Esophagus muscularis mucosa (tissue), 4 donors: ENCODE data around the gene MNT. TPM values are rescaled to one million over a fixed set of nuclear protein-coding genes. Genes with fewer than 3 reads are reported as not detected.
A peak's percentile ranks its signal among the peaks of the same experiment; 100 is the strongest.

Experiments
- DNase-seq: peaks from one replicate; pipeline ENCODE4 v3.0.0-alpha.2; 2017; ENCODE audit errors: extremely low spot score
- H3K27ac ChIP-seq, 4 donors: fragments of 200-600 bp; sonication (generic); replicated peaks in 1 of 4; 1 replicate in 3 of 4; 2 replicates in 1 of 4; pipeline ENCODE4 v1.5.1; 2016 to 2019; ENCODE audit warnings: mild to moderate bottlenecking in 1 of 4
- H3K27me3 ChIP-seq, 4 donors: fragments of 200-600 bp; sonication (generic); one replicate each; pipeline versions ENCODE4 v1.5.1 to v1.6.0; 2016 to 2019
- H3K36me3 ChIP-seq, 4 donors: fragments of 200-600 bp; sonication (generic); one replicate each; pipeline ENCODE4 v1.5.1; 2016 to 2019
- H3K4me1 ChIP-seq, 4 donors: fragments of 200-600 bp; sonication (generic); one replicate each; pipeline ENCODE4 v1.5.1; 2016 to 2019
- H3K4me3 ChIP-seq, 4 donors: fragments of 200-600 bp; sonication (generic); 1 replicate in 2 of 4; 2 replicates in 2 of 4; pipeline ENCODE4 v1.5.1; 2016 to 2019; ENCODE audit warnings: mild to moderate bottlenecking in 4 of 4, moderate library complexity in 1 of 4
- H3K9me3 ChIP-seq, 4 donors: fragments of 200-600 bp; sonication (generic); 1 replicate in 3 of 4; 2 replicates in 1 of 4; pipeline ENCODE4 v1.5.1; 2016 to 2019
- EP300 ChIP-seq: sonication (generic); formaldehyde crosslinking; IDR thresholded peaks from one replicate; pipeline ENCODE4 v1.6.1; 2017; ENCODE audit warnings: antibody characterized with exemption
- POLR2A ChIP-seq: fragments of 450-650 bp; IDR thresholded peaks from one replicate; pipeline ENCODE4 v1.6.1; 2017; ENCODE audit warnings: antibody characterized with exemption, moderate library complexity, mild to moderate bottlenecking, low read depth
- POLR2AphosphoS5 ChIP-seq, 2 donors: sonication (generic); formaldehyde crosslinking; IDR thresholded peaks; one replicate each; pipeline ENCODE4 v1.6.1; 2017; ENCODE audit warnings: antibody characterized with exemption in 2 of 2
- WGBS: methylation state at CpG from one replicate; pipeline ENCODE4 v1.1.5; 2018; 5-methylcytosine and 5-hydroxymethylcytosine counted together
- intact Hi-C: fragments of 100-400 bp; cut with DNase I; formaldehyde crosslinking; loops from one replicate; pipeline ENCODE4 v1.15.1; 2023
- total RNA-seq, 4 donors: library from RNA; depleted of rRNA; stranded (reverse); fragments of >200 nt; gene quantifications; one replicate each; pipeline versions ENCODE4 v1.1.0 to v1.2.1, GENCODE V29; 2016
- TF ChIP-seq, protein P1 (sequence below), 3 experiments: fragments of 200-600 bp in 2 of 3; fragments of 450-650 bp in 1 of 3; sonication (generic) in 2 of 3; IDR thresholded peaks; one replicate each; pipeline ENCODE4 v1.5.1; 2017 to 2019; ENCODE audit warnings: antibody characterized with exemption in 3 of 3, mild to moderate bottlenecking in 2 of 3, moderate library complexity in 1 of 3

The MNT gene
- total RNA-seq, 4 donors from 2014 or later = 10.8 to 17.4 (median 13.8) TPM

- Histone ChIP-seq H3K36me3 (peaks cover 0 to 77% (median 67%) of the 10 kb centered on the region in 4 donors), H3K4me3 (no peak overlapping the region), H3K27ac (no peak overlapping the region), H3K27me3 (no peaks in the 10 kb centered on the region), H3K9me3 (no peaks in the 10 kb centered on the region), H3K4me1 (peaks cover 32 to 47% (median 40%) of the 10 kb centered on the region in 4 donors)
- WGBS = 83% methylated on average over 9 of the region's 12 CpGs
- no peak for DNase-seq
- intact Hi-C loops = no loop called here
- TF ChIP-seq POLR2A (no peak), EP300 (no peak), POLR2AphosphoS5 (IDR thresholded peaks at IDR 0.05) (no peak)
- TF ChIP-seq, protein P1, sequence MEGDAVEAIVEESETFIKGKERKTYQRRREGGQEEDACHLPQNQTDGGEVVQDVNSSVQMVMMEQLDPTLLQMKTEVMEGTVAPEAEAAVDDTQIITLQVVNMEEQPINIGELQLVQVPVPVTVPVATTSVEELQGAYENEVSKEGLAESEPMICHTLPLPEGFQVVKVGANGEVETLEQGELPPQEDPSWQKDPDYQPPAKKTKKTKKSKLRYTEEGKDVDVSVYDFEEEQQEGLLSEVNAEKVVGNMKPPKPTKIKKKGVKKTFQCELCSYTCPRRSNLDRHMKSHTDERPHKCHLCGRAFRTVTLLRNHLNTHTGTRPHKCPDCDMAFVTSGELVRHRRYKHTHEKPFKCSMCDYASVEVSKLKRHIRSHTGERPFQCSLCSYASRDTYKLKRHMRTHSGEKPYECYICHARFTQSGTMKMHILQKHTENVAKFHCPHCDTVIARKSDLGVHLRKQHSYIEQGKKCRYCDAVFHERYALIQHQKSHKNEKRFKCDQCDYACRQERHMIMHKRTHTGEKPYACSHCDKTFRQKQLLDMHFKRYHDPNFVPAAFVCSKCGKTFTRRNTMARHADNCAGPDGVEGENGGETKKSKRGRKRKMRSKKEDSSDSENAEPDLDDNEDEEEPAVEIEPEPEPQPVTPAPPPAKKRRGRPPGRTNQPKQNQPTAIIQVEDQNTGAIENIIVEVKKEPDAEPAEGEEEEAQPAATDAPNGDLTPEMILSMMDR (IDR thresholded peaks at IDR 0.05) = no peak
These were observed 36.1 kb downstream of the MNT start for GRCh38 chr17:2364763-2365116.

DNA sequence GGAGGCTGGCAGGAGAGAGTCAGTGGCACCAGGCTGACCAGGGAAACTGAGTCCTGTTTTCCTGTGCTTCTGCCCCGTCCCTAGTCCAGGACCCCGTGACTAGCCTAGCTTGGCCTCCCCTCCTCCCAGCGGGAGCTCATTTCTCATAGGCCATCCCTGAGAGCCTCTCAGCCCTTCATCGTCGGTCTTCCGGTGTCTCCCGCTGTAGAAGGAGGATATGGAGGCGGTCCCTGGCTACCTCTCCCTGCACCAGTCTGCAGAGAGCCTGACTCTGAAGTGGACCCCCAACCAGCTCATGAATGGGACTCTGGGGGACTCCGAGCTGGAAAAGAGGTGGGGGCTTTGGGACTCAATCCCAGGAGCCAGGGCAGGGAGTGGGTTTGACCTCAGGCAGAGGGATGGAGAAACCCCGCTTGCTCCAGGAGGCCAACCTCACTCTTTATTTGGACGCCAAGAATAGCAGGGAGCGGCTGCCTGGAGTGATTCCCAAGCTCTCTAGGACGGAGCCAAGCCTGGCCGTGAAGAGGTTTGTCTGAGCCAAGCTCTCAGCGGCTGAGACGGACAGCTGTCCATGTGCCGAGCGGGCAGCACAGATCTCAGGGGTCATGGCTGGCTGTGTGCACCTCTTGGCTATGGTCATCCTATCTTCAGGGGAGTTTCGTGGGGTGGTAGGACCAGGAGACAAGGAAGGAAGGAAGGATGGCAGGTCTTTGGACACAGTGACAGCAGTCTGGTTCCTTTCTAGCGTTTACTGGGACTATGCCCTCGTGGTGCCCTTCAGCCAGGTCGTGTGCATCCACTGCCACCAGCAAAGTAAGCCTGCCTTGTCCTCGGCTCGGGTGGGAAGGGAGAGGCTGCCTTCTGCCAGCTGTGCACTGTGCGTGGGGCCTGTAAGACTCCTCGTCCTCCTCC, 36.8 kb downstream of the MNT start:
- TF ChIP-seq, protein P1 (IDR thresholded peaks at IDR 0.05) = no peak
- TF ChIP-seq POLR2AphosphoS5 (IDR thresholded peaks at IDR 0.05) = no peak
- TF ChIP-seq POLR2A = no peak
- no peak for TF ChIP-seq EP300
- H3K36me3 ChIP-seq = peaks cover 0 to 77% (median 67%) of the 10 kb centered on the region in 4 donors
- H3K4me1 ChIP-seq = peaks cover 32 to 46% (median 38%) of the 10 kb centered on the region in 4 donors
- no peaks in the 10 kb centered on the region for H3K9me3 ChIP-seq
- intact Hi-C loops = no loop called here
- H3K4me3 ChIP-seq = no peak overlapping the region
- H3K27me3 ChIP-seq = no peaks in the 10 kb centered on the region
- WGBS = 65% methylated on average over 11 of the region's 26 CpGs
- DNase-seq = no peak
- peak overlapping the region in 3 of 4 donors; percentile 2 to 14 (median 11) for H3K27ac ChIP-seq

DNA sequence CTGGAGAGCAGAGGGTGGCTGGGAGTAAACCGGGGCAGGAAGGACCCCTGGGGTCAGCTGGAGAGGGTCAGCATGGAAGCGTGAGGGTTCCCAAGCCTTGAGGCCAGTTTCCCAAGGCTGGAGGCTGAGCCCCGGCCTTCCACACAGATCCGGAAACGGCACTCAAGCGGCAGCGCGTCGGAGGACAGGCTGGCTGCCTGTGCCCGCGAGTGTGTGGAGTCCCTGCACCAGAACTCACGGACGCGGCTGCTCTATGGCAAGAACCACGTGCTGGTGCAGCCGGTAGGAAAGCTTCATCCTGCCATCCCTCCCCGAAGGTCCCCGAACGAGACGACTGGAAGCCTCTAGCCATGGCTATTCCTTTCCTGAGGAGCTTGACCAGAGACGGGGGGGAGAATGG, 37.5 kb downstream of the MNT start:
- intact Hi-C loops = no loop called here
- 94% methylated on average over 20 of the region's 21 CpGs for WGBS
- H3K4me3 ChIP-seq = no peak overlapping the region
- H3K9me3 ChIP-seq = no peaks in the 10 kb centered on the region
- TF ChIP-seq EP300 = no peak
- TF ChIP-seq, protein P1 (IDR thresholded peaks at IDR 0.05) = no peak
- H3K27ac ChIP-seq = peak overlapping the region in 1 of 4 donors; percentile 14
- H3K4me1 ChIP-seq = peaks cover 25 to 42% (median 34%) of the 10 kb centered on the region in 4 donors
- H3K27me3 ChIP-seq = no peaks in the 10 kb centered on the region
- no peak for DNase-seq
- H3K36me3 ChIP-seq = peaks cover 0 to 77% (median 67%) of the 10 kb centered on the region in 4 donors

- Histone ChIP-seq H3K4me3 (no peak overlapping the region), H3K27me3 (no peaks in the 10 kb centered on the region), H3K9me3 (no peaks in the 10 kb centered on the region), H3K4me1 (peaks cover 24 to 40% (median 31%) of the 10 kb centered on the region in 4 donors), H3K27ac (no peak overlapping the region), H3K36me3 (peaks cover 0 to 75% (median 65%) of the 10 kb centered on the region in 4 donors)
- intact Hi-C loops = no loop called here
- no CpG with 5 or more reads among the region's 14 CpGs for WGBS
- no peak for DNase-seq
- TF ChIP-seq, protein P1 (IDR thresholded peaks at IDR 0.05) = no peak
- TF ChIP-seq EP300 (no peak), POLR2A (no peak), POLR2AphosphoS5 (IDR thresholded peaks at IDR 0.05) (no peak)
These were observed 38.0 kb downstream of the MNT start for GRCh38 chr17:2362881-2363280.
